Stimulated activated CD8-positive, alpha-beta memory T cell treated with anti-CD3 and anti-CD28 coated beads, Interleukin-12 subunit alpha, Interleukin-12 subunit beta, amount 100 ng/mL, for 1 hour (primary cell): ENCODE results near the gene SMIM1.
A peak's percentile ranks its signal among the peaks of the same experiment; 100 is the strongest.
"Not testable (repeated sequence)": the region's sequence is repeated elsewhere in the genome, so short reads cannot be mapped to it uniquely, and the experiment has no call there.

Experiments used
- DNase-seq: peaks from one replicate; pipeline ENCODE4 v3.0.0-alpha.2; 2020; ENCODE audit warnings: low read depth

The SMIM1 gene

GRCh38 chr1:3736708-3737107 is 35.8 kb upstream of the SMIM1 start:
- DNase-seq, result no peak

- no peak for DNase-seq
Measured at GRCh38 chr1:3738943-3739342, 33.6 kb upstream of the SMIM1 start.

- no peak for DNase-seq
Measured at GRCh38 chr1:3740042-3740441, 32.5 kb upstream of the SMIM1 start.

- DNase-seq, result no peak
Measured at GRCh38 chr1:3740752-3741151, 31.8 kb upstream of the SMIM1 start.

- no peak for DNase-seq
Measured at GRCh38 chr1:3741566-3742438, 30.7 kb upstream of the SMIM1 start.

- DNase-seq, result no peak
Measured at GRCh38 chr1:3742439-3743298, 29.9 kb upstream of the SMIM1 start.

- DNase-seq, result no peak
Measured at GRCh38 chr1:3743421-3743820, 29.1 kb upstream of the SMIM1 start.

GRCh38 chr1:3743826-3744225 is 28.7 kb upstream of the SMIM1 start:
- DNase-seq, result no peak

- DNase-seq, result no peak
Measured at GRCh38 chr1:3744646-3745045, 27.9 kb upstream of the SMIM1 start.

- DNase-seq, result no peak
Measured at GRCh38 chr1:3745071-3745470, 27.5 kb upstream of the SMIM1 start.

GRCh38 chr1:3745590-3746381 is 26.8 kb upstream of the SMIM1 start:
- DNase-seq, result no peak

GRCh38 chr1:3746389-3746829 is 26.1 kb upstream of the SMIM1 start:
- DNase-seq, result no peak

GRCh38 chr1:3746830-3747521 is 25.6 kb upstream of the SMIM1 start:
- DNase-seq, result peak; percentile 72

- no peak for DNase-seq
Measured at GRCh38 chr1:3747522-3747848, 25.1 kb upstream of the SMIM1 start.

GRCh38 chr1:3747903-3748302 is 24.6 kb upstream of the SMIM1 start:
- no peak for DNase-seq

GRCh38 chr1:3748316-3748900 is 24.1 kb upstream of the SMIM1 start:
- DNase-seq, result not testable (repeated sequence)

GRCh38 chr1:3749512-3749911 is 23.0 kb upstream of the SMIM1 start:
- no peak for DNase-seq

- DNase-seq, result no peak
Measured at GRCh38 chr1:3750741-3751140, 21.8 kb upstream of the SMIM1 start.

GRCh38 chr1:3752400-3752945 is 20.1 kb upstream of the SMIM1 start, which contains the start of gene CCDC27:
CCDC27 (plus strand) TSS chr1:3752450; CDS start chr1:3752482, 32 bp downstream.
- DNase-seq, result no peak

- DNase-seq, result no peak
Measured at GRCh38 chr1:3753656-3754454, 18.7 kb upstream of the SMIM1 start.
